IPS-18c (cell line): Measurements from ENCODE around the gene HSBP1L1.
"Not testable (repeated sequence)": the region's sequence is repeated elsewhere in the genome, so short reads cannot be mapped to it uniquely, and the experiment has no call there.

Experiments
- H3K4me3 ChIP-seq: 2 replicates; pipeline ENCODE4 v1.7.0; 2013; ENCODE audit warnings: low read depth, mild to moderate bottlenecking, low read length, moderate library complexity; ENCODE audit not compliant: insufficient read depth
- H3K9me3 ChIP-seq: one replicate; pipeline ENCODE4 v1.6.1; 2013; ENCODE audit warnings: mild to moderate bottlenecking, low read length, moderate library complexity; ENCODE audit not compliant: control insufficient read depth, insufficient read depth

The HSBP1L1 gene

DNA sequence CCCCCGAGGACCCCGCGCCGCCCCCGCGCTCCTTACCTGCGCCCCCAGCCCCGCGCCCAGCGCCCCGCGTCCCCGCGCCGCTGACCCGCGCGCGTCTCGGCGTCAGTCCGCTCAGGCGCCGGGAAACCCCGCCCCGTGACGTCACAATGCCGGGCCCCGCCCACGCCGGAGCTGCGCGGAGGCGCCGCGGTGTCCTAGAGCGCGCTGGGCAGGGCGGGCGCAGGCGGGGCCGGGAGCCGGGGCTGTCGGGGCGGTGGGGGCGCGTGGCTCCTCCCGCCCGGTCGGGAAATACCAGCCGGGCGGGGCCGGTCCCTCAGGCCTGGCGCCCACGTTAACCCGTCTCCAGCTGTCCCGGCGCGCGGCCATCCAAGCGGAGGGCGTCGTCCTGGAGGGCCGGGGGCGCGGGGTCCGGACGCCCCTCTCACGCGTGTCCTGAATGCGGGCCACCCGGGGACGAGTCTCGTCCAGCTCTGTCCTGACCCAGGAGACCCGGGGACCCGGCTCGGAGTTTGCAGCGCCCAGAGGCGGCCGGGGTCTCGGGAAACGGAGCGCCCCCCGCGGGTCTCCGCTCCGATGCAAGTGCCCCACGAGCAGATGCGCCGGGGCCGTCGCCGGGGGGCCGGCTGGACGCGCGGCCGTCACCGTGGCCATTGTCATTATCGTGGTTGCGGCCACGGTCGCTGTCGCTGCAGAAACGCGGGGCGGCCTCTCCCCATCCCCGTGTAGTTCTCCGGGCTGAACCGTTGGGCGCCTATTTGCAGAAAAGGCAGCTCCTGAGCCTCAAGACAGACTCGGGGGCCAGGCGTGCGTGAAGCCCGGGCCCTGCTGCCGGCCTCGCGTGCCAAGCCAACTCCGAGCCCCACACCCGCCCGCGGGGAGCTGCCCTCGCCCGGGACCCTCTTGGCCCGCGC lies 12.6 kb upstream of the HSBP1L1 start, which contains the start of gene SLC66A2:
SLC66A2 (minus strand) TSS at position 109 of the 911 bp plus-strand sequence. CDS start 727 bp downstream, outside the sequence.
- H3K9me3 ChIP-seq = no peaks in the 10 kb centered on the region
- H3K4me3 ChIP-seq = peak within 1 kb of the TSS; percentile 55

DNA sequence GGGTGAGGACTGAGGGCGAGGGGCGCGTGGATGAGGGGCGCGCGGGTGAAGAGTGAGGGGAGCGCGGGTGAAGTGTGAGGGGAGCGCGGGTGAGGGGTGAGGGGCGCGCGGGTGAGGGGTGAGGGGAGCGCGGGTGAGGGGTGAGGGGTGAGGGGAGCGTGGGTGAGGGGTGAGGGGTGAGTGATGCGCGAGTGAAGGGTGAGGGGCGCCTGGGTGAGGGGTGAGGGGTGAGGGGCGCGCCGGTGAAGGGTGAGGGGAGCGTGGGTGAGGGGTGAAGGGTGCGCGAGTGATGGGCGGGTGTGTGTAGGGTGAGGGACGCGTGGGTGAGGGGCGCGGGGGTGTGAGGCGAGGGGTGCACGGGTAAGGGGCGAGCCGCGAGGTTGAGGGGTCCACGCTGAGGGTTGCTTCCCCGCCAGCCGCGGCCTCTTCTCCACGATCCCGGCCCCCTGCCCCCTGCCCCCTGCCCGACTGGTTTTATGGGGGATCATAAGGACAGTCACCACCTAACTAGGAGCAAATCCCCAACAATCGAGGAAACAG lies 11.9 kb upstream of the HSBP1L1 start:
- Histone ChIP-seq H3K9me3 (no peaks in the 10 kb centered on the region), H3K4me3 (peak overlapping the region; percentile 53; the same call in 1 of the 2 replicates)

DNA sequence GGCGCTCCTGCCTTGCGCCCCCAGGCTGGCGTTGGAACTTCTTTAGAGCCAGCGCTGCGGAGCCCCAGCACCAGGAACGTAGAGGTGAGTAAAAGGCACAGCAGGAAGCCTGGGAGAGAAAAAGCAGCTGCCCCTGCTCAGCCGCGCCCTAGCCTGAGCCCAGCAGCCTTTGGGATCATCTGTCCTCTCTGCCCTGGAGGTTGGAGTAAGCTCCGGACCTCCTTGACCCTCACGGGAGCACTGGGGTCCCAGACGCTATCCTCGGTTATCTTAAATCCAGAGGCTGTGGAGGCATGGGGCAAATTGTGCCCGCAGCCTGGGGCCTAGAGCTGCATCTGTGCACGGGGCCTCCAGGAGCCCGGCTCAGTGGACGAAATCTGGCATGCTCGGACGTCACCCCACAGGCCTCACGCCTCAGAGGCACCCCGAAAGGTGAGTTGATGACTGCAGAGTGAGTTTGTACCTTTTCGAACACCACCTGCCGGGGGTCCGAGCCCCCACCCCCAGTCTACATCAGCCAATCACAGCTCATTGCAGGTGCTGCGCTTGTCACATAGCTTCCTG lies 11.4 kb upstream of the HSBP1L1 start:
- Histone ChIP-seq H3K9me3 (no peaks in the 10 kb centered on the region), H3K4me3 (0 out of 2 replicates have a peak overlapping the region, but pooled peaks have one; percentile 15)

DNA sequence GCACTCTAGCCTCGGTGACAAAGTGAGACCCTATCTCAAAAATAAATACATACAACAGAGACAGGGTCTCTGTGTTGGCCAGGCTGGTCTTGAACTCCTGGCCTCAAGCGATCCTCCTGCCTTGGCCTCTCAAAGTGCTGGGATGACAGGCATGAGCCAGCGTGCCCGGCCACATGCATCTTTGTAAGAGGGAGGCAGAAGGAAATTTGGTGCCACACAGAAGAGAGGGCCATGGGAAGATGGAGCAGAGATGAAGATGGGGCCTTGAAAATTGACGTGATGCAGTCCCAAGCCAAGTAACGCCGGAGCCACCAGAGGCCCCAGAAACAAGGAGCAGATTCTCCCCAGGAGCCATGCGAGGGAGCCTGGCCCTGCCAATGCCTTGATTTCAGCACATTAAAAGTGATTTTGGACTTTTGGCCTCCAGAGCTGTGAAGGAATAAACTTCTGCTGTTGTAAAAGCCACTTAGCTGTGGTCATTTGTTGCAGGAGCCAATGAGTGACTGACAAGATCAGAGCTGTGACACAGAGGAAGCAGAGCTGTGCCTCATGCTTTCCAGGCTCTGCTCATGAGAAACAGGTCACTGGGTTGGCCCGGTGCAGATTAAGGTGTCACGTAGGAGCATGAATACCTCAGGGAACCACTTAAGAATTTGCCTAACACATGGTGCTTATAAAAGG lies 10.3 kb upstream of the HSBP1L1 start:
- H3K4me3 ChIP-seq = no peak overlapping the region
- no peaks in the 10 kb centered on the region for H3K9me3 ChIP-seq

DNA sequence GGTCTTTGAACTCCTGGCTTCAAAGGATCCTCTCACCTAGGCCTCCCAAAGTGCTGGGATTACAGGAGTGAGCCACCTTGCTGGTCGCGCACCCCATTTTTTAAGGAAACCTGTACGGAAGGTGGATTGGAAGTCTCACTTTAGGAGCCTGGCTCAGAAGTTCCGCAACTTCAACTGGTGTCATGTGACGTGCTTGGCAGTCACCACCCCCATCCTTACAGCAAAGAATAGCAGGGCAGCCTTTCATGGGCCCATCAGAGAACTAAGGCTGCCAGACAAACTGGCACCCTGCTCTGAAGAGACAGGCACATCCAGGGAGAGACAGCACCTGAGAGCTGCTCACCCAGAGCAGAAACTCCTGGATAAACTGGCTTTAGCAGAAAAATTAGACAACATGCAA lies 9.7 kb upstream of the HSBP1L1 start:
- no peak overlapping the region for H3K4me3 ChIP-seq
- no peaks in the 10 kb centered on the region for H3K9me3 ChIP-seq

DNA sequence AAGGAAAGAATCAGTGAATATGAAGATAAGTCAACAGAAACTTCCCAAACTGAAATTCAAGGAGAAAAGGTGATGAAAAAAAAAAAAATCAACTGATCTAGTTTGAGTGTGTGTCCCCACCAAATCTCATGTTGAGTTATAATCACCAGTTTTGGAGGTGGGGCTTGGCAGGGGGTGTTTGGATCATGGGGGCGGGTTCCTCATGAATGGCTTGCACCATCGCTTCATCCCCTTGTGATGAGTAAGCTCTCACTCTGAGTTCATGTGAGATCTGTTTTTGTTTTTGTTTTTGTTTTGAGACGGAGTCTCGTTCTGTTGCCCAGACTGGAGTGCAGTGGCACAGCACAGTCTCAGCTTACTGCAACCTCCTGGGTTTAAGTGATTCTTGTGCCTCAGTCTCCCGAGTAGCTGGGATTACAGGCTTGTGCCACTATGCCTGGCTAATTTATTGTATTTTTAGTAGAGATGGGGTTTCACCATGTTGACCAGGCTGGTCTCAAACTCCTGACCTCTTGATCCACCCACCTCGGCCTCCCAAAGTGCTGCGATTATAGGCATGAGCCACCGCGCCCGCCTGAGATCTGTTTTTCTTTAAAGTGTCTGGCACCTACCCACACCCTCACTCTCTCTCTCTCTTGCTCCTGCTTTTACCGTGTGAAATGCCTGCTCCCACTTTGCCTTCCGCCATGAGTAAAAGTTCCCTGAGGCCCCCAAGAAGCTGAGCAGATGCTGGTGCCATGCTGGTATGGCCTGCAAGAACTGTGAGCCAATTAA lies 9.0 kb upstream of the HSBP1L1 start:
- no peaks in the 10 kb centered on the region for H3K9me3 ChIP-seq
- no peak overlapping the region for H3K4me3 ChIP-seq

DNA sequence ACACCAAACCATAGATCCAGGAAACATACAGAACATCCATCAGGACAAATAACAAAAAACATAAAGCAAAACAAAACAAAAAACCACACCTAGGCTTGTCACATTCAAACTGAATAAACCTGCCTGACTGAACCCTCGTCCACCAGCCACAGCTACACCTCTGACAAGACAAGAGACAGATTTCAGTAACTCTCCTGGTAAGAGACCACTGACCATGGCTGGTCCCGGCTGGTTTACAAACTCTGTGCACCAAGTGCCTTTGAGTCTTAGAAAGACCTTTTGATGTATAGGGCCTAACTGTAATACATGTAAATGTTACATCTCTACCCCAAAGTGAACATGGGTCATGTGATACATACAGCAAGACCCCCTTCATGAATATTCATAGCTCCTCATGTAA lies 8.2 kb upstream of the HSBP1L1 start:
- Histone ChIP-seq H3K9me3 (no peaks in the 10 kb centered on the region), H3K4me3 (no peak overlapping the region)

DNA sequence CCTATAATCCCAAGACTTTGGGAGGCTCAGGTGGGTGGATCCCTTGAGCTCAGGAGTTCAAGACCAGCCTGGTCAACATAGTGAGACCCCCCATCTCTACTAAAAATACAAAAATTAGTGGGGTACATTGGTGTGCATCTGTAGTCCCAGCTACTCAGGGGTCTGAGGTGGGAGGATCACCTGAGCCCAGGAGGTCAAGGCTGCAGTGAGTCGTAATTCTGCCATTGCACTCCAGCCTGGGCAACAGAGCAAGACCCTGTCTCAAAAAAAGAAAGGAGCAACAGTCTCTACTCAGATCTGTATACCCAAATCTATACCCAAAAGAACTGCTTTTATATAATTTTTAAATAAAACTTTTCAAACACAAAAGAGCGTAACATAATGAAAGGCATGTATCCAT lies 5.5 kb upstream of the HSBP1L1 start:
- Histone ChIP-seq H3K4me3 (no peak overlapping the region), H3K9me3 (no peaks in the 10 kb centered on the region)

DNA sequence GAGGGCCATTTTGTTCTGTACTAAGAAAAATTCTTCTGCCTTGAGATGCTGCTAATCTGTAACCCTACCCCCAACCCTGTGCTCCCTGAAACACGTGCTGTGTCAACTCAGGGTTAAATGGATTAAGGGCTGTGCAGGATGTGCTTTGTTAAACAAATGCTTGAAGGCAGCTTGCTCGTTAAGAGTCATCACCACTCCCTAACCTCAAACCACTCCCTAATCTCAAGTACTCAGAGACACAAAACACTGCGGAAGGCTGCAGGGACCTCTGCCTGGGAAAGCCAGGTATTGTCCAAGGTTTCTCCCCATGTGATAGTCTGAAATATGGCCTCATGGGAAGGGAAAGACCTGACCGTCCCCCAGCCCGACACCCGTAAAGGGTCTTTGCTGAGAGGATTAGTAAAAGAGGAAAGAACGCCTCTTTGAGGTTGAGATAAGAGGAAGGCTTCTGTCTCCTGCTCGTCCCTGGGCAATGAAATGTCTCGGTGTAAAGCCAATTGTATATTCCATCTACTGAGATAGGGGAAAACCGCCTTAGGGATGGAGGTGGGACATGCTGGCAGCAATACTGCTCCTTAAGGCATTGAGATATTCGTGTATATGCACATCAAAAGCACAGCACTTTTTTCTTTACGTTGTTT lies 4.2 kb upstream of the HSBP1L1 start:
- not testable (repeated sequence) for H3K4me3 ChIP-seq

DNA sequence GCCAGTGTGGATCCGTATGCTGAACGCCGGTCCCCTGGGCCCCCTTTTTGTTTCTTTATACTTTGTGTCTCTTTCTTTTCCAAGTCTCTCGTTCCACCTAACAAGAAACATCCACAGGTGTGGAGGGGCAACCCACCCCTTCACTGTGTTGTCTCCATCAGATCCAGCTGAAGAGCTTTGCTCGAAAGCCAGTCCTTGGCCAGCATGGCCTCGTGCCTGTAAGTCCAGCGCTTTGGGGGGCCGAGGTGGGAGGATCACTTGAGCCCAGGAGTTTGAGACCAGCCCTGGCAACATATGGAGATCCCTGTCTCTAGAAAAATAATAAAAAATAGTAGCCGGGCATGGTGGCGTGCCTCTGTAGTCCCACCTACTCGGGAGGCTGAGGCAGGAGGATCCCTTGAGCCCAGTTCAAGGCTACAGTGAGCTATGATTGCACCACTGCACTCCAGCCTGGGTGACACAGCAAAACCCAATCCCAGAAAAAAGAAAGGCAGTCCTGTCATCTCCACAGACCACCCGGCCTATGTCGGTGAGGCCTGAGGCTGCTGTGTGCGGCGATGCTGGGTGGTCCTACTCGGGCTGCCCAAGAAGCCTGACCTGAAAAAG lies 3.4 kb upstream of the HSBP1L1 start:
- Histone ChIP-seq H3K4me3 (no peak overlapping the region), H3K9me3 (no peaks in the 10 kb centered on the region)

More for the DNA sequence above, 4.2 kb upstream of the HSBP1L1 start:
- H3K9me3 ChIP-seq = not testable (repeated sequence)

DNA sequence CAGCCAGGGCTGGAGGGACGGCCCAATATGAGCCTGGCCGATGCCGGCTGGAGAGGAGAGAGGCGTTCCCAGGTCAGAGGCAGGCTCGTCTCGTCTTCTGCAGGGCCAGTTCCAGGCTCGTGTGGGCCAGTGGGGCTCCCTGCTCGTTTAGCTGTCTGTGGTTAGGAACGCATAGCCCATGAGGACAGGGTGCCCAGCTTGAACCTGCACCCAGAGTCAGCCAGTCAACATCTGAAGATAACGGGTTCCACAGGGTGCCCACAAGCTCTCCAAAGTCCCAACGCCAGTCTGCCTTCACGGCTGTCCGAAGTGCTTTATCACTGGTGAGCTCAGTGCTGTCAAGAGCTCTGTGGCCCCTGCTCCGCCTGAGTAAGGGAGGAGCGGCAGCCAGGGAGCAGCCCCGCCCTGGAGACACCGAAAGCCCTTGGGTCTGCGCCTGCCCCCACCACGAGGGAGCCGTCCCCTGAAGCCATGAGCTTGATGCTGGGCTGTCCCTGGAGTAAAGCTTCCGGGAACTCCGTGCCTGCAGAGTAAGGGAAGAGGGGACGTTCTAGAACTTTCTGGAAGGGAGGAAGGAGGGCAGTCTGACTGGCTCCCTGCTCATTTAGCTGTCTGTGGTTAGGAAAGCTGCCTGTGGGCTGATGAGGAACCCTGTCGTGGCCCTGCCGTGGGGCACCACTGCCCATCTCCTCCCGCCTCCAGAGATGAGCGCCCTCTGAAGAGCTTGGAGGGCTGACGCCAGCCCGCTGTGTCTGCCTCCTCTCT lies 2.7 kb upstream of the HSBP1L1 start:
- H3K9me3 ChIP-seq = no peaks in the 10 kb centered on the region
- H3K4me3 ChIP-seq = no peak overlapping the region

DNA sequence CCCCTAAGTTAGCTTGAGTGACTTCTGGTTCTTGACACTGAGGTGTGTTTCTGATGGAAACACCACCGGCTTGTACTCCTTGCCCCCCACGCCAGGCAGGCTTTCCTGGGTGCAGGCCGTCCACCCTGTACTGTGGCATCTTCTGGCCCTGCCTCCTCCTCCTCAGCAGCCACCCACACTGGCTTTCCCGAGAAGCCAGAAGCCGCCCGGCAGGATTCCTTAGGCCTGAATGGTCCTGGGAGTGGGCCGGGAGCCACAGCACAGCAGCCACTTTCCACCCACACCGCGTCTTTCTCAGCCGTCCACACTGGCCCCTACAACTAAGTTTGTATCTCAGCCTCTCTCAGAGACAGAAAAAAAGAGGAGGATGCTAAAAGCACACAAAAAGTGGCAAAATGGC lies 2.1 kb upstream of the HSBP1L1 start:
- Histone ChIP-seq H3K9me3 (no peaks in the 10 kb centered on the region), H3K4me3 (no peak overlapping the region)

DNA sequence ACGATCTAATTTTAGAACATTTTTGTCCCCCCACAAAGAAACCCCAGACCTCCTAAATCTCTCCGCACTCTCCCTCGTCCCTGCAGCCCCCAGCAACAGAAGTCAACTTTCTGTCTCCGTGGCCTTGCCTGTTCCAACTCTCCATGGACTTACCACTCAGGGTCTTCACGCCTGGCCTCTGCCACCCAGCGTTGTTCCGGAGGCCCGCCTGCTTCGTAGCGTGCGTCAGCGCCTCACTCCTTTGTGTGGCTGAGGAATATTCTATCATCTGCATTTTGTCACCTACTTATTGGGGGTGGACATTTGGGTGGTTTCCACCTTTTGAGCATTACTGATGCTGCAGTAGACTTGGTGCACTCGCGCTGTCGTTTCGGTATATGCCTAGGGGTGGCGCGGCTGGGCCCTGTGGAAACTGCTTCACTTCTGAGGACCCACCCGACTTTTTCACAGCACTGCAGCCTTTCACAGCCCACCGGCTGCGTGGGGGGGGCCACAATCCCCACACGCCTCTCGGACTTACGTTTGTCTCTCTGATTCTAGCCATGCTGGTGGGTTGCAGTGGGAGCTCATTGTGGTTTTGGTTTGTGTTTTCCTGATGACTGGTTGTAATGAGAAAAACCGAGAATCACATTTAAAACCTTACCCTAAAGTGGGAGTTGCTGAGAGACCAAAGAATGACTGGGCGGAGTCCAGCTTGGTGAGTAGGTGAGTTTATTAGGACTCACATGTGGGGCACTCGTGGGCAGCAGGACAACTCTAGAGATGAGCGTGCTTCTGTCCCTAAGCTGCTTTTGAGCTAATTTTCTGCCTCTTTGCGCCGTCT lies 1.4 kb upstream of the HSBP1L1 start:
- Histone ChIP-seq H3K9me3 (no peaks in the 10 kb centered on the region), H3K4me3 (no peak overlapping the region)

DNA sequence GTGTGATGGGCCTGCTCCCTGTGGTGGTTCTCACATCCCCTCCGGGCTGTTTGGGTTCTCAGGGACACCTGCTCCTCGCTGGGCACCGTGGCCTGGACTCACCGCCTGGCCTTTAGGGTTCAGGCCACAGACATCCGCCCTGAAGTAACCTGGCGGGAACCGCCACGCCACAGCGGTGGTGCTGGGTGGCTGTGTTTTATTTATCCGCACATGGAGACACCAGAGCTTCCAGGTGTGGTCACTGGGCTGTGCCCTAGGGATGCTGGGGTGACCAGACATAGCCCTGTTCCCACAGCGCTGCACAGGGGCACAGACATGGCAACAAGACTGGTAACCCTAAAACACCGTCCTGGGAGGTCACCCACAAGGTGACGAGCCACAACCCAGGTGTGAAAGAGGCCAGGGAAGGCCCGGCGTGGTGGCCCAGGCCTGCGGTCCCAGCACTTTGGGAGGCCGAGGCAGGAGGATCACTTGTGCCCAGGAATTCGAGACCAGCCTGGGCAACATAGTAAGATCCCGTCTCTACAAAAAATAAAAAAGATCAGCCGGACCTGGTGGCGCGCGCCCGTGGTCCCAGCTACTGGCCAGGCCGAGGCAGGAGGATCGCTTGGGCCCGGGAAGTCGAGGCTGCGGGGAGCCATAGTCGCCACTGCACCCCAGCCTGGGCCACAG lies 649 bp upstream of the HSBP1L1 start:
- H3K4me3 ChIP-seq = peak overlapping the region; percentile 40; the same call in 1 of the 2 replicates
- no peaks in the 10 kb centered on the region for H3K9me3 ChIP-seq
